Activated naive CD4-positive, alpha-beta T cell (primary cell): ENCODE results near the gene PKP1.

ENCODE experiments used
- DNase-seq, 4 experiments: peaks; one replicate each; lab custom pipeline; 2025; lab: John Stamatoyannopoulos, UW

Gene PKP1

GRCh38 chr1:201260648-201261311 lies 22.5 kb upstream of the PKP1 start:
- no peak for DNase-seq

- no peak for DNase-seq
These were observed 21.3 kb upstream of the PKP1 start for GRCh38 chr1:201261771-201262547.

- DNase-seq, result no peak
These were observed 20.2 kb upstream of the PKP1 start for GRCh38 chr1:201262963-201263608.

GRCh38 chr1:201264072-201264471 lies 19.2 kb upstream of the PKP1 start:
- no peak for DNase-seq

- DNase-seq, result no peak
These were observed 18.8 kb upstream of the PKP1 start for GRCh38 chr1:201264554-201264953.

- DNase-seq, result no peak
These were observed 17.6 kb upstream of the PKP1 start for GRCh38 chr1:201265756-201266155.

- DNase-seq, result no peak
These were observed 17.0 kb upstream of the PKP1 start for GRCh38 chr1:201266276-201266675.

GRCh38 chr1:201266774-201267173 lies 16.5 kb upstream of the PKP1 start:
- DNase-seq, result no peak

GRCh38 chr1:201267481-201268229 lies 15.7 kb upstream of the PKP1 start:
- no peak for DNase-seq

GRCh38 chr1:201268604-201269151 lies 14.6 kb upstream of the PKP1 start:
- no peak for DNase-seq

GRCh38 chr1:201269281-201269680 lies 14.0 kb upstream of the PKP1 start:
- no peak for DNase-seq

GRCh38 chr1:201269900-201270410 lies 13.4 kb upstream of the PKP1 start:
- DNase-seq, result no peak

- DNase-seq, result no peak
These were observed 12.5 kb upstream of the PKP1 start for GRCh38 chr1:201270616-201271390.

- no peak for DNase-seq
These were observed 10.5 kb upstream of the PKP1 start for GRCh38 chr1:201272799-201273198.

GRCh38 chr1:201274616-201275252 lies 8.6 kb upstream of the PKP1 start:
- no peak for DNase-seq

GRCh38 chr1:201275253-201275666 lies 8.0 kb upstream of the PKP1 start:
- no peak for DNase-seq

- no peak for DNase-seq
These were observed 6.4 kb upstream of the PKP1 start for GRCh38 chr1:201276891-201277290.

GRCh38 chr1:201277441-201277840 lies 5.9 kb upstream of the PKP1 start:
- DNase-seq, result no peak

- no peak for DNase-seq
These were observed 4.0 kb upstream of the PKP1 start for GRCh38 chr1:201279313-201279712.

- no peak for DNase-seq
These were observed 2.4 kb upstream of the PKP1 start for GRCh38 chr1:201280884-201281283.

GRCh38 chr1:201281573-201281972 lies 1.7 kb upstream of the PKP1 start:
- no peak for DNase-seq
